Measurements from ENCODE around the gene EXOC4. TPM values are rescaled to one million over a fixed set of nuclear protein-coding genes. Genes with fewer than 3 reads are reported as not detected.

Gene EXOC4
- total and polyA plus RNA-seq, 2 donors (not counting 1 experiment from before 2014, with no cell fraction given) = 79.6 to 158 TPM

GRCh38 chr7:133272336-133272735, 19.5 kb downstream of the EXOC4 start:
- no peak overlapping the region for H3K4me2 ChIP-seq (ENCODE audit: extremely low read depth, insufficient read depth, low read length)
- H3K4me3 ChIP-seq (replicated peaks in 1 of 4; ENCODE audit: control extremely low read depth in 1 of 4, insufficient read depth in 1 of 4, low read depth in 3 of 4, low read length in 4 of 4) = no peak overlapping the region
- H4K20me1 ChIP-seq (ENCODE audit: control insufficient read depth, extremely low read depth, insufficient read depth, low read length) = no peaks in the 10 kb centered on the region
- H3K27me3 ChIP-seq (ENCODE audit: control insufficient read depth, insufficient read depth, low read length) = no peaks in the 10 kb centered on the region
- no peaks in the 10 kb centered on the region for H3K4me1 ChIP-seq (ENCODE audit: control insufficient read depth, extremely low read depth, insufficient read depth, low read length)
- H3K27ac ChIP-seq (ENCODE audit: insufficient read depth, low read length) = no peak overlapping the region
- no peaks in the 10 kb centered on the region for H3K9me3 ChIP-seq (ENCODE audit: control insufficient read depth, insufficient read depth, low read depth, low read length)
- no peak overlapping the region for H2AFZ ChIP-seq (ENCODE audit: low read length)
- TF ChIP-seq EZH2 (IDR thresholded peaks at IDR 0.05; ENCODE audit: low read length, missing control alignments) = no peak
- TF ChIP-seq, protein P1, sequence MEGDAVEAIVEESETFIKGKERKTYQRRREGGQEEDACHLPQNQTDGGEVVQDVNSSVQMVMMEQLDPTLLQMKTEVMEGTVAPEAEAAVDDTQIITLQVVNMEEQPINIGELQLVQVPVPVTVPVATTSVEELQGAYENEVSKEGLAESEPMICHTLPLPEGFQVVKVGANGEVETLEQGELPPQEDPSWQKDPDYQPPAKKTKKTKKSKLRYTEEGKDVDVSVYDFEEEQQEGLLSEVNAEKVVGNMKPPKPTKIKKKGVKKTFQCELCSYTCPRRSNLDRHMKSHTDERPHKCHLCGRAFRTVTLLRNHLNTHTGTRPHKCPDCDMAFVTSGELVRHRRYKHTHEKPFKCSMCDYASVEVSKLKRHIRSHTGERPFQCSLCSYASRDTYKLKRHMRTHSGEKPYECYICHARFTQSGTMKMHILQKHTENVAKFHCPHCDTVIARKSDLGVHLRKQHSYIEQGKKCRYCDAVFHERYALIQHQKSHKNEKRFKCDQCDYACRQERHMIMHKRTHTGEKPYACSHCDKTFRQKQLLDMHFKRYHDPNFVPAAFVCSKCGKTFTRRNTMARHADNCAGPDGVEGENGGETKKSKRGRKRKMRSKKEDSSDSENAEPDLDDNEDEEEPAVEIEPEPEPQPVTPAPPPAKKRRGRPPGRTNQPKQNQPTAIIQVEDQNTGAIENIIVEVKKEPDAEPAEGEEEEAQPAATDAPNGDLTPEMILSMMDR (conservative IDR thresholded peaks at IDR 0.05 in 1 of 2, IDR thresholded peaks at IDR 0.05 in 1 of 2; ENCODE audit: low read depth in 1 of 2, low read length in 2 of 2) = no peak
- H3K9ac ChIP-seq (ENCODE audit: insufficient read depth, low read length) = no peak overlapping the region
- H3K36me3 ChIP-seq (ENCODE audit: control insufficient read depth, insufficient read depth, low read length) = no peaks in the 10 kb centered on the region
- no peaks in the 10 kb centered on the region for H3K79me2 ChIP-seq (ENCODE audit: control insufficient read depth, insufficient read depth, low read length)
- DNase-seq (ENCODE audit: low read depth in 2 of 2) = no peak

GRCh38 chr7:133273227-133273626, 20.3 kb downstream of the EXOC4 start:
- H3K4me2 ChIP-seq (ENCODE audit: extremely low read depth, insufficient read depth, low read length) = no peak overlapping the region
- H3K79me2 ChIP-seq (ENCODE audit: control insufficient read depth, insufficient read depth, low read length) = no peaks in the 10 kb centered on the region
- H3K27me3 ChIP-seq (ENCODE audit: control insufficient read depth, insufficient read depth, low read length) = no peaks in the 10 kb centered on the region
- no peak overlapping the region for H2AFZ ChIP-seq (ENCODE audit: low read length)
- H3K4me3 ChIP-seq (replicated peaks in 1 of 4; ENCODE audit: control extremely low read depth in 1 of 4, insufficient read depth in 1 of 4, low read depth in 3 of 4, low read length in 4 of 4) = no peak overlapping the region
- no peaks in the 10 kb centered on the region for H3K4me1 ChIP-seq (ENCODE audit: control insufficient read depth, extremely low read depth, insufficient read depth, low read length)
- no peak for DNase-seq (ENCODE audit: low read depth in 2 of 2)
- TF ChIP-seq, protein P1 (conservative IDR thresholded peaks at IDR 0.05 in 1 of 2, IDR thresholded peaks at IDR 0.05 in 1 of 2; ENCODE audit: low read depth in 1 of 2, low read length in 2 of 2) = no peak
- TF ChIP-seq EZH2 (IDR thresholded peaks at IDR 0.05; ENCODE audit: low read length, missing control alignments) = no peak
- no peak overlapping the region for H3K9ac ChIP-seq (ENCODE audit: insufficient read depth, low read length)
- H3K27ac ChIP-seq (ENCODE audit: insufficient read depth, low read length) = no peak overlapping the region
- no peaks in the 10 kb centered on the region for H4K20me1 ChIP-seq (ENCODE audit: control insufficient read depth, extremely low read depth, insufficient read depth, low read length)
- no peaks in the 10 kb centered on the region for H3K36me3 ChIP-seq (ENCODE audit: control insufficient read depth, insufficient read depth, low read length)
- H3K9me3 ChIP-seq (ENCODE audit: control insufficient read depth, insufficient read depth, low read depth, low read length) = no peaks in the 10 kb centered on the region

DNA sequence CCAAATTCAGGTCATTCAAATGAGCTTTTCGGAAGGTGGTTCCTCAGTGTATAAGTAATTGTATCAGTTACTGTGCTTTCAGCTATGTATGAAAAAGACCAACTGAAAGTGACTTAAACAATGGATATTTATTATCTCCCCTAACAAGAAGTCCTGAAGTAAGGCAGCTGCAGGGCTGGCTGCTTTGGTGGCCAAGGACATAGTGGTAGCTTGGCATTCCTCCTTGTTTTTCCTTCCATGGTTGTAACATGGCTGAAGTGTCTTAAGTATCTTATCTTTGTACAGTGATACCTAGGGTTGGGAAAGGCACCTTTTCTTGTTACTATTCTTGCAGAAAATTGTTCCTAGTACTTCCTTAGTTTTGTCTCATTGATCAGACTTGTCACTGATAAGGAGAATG, 21.4 kb downstream of the EXOC4 start:
- TF ChIP-seq, protein P1 (conservative IDR thresholded peaks at IDR 0.05 in 1 of 2, IDR thresholded peaks at IDR 0.05 in 1 of 2; ENCODE audit: low read depth in 1 of 2, low read length in 2 of 2) = no peak
- TF ChIP-seq EZH2 (IDR thresholded peaks at IDR 0.05; ENCODE audit: low read length, missing control alignments) = no peak
- no peak overlapping the region for H3K9ac ChIP-seq (ENCODE audit: insufficient read depth, low read length)
- no peak overlapping the region for H2AFZ ChIP-seq (ENCODE audit: low read length)
- H3K36me3 ChIP-seq (ENCODE audit: control insufficient read depth, insufficient read depth, low read length) = no peaks in the 10 kb centered on the region
- no peaks in the 10 kb centered on the region for H3K4me1 ChIP-seq (ENCODE audit: control insufficient read depth, extremely low read depth, insufficient read depth, low read length)
- H4K20me1 ChIP-seq (ENCODE audit: control insufficient read depth, extremely low read depth, insufficient read depth, low read length) = no peaks in the 10 kb centered on the region
- no peaks in the 10 kb centered on the region for H3K79me2 ChIP-seq (ENCODE audit: control insufficient read depth, insufficient read depth, low read length)
- no peak overlapping the region for H3K27ac ChIP-seq (ENCODE audit: insufficient read depth, low read length)
- no peaks in the 10 kb centered on the region for H3K27me3 ChIP-seq (ENCODE audit: control insufficient read depth, insufficient read depth, low read length)
- no peaks in the 10 kb centered on the region for H3K9me3 ChIP-seq (ENCODE audit: control insufficient read depth, insufficient read depth, low read depth, low read length)
- no peak overlapping the region for H3K4me3 ChIP-seq (replicated peaks in 1 of 4; ENCODE audit: control extremely low read depth in 1 of 4, insufficient read depth in 1 of 4, low read depth in 3 of 4, low read length in 4 of 4)
- no peak for DNase-seq (ENCODE audit: low read depth in 2 of 2)
- H3K4me2 ChIP-seq (ENCODE audit: extremely low read depth, insufficient read depth, low read length) = no peak overlapping the region

All from fibroblast of lung (primary cell).